Measurements from ENCODE around the gene ZBTB47.

Gene ZBTB47

DNA sequence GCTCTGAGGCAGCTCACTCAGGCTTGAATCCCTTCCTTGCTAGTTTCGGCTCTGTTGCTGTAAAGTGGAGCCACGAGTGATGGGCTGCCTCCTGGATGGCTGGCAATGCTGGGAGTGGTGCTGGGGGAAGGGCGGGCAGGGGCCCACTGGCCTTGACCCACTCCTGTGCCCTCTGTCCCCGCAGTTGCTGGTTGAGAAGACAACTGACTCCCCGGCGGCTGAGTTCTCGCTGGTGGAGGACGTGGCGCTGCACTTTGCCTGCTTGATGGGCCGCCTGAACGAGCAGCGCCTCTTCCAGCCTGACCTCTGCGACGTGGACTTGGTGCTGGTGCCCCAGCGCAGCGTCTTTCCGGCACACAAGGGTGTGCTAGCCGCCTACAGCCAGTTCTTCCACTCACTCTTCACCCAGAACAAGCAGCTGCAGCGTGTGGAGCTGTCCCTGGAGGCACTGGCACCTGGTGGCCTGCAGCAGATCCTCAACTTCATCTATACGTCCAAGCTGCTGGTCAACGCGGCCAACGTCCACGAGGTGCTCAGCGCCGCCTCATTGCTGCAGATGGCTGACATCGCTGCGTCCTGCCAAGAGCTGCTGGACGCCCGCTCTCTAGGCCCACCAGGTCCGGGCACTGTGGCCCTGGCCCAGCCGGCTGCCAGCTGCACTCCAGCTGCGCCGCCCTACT, 4.7 kb downstream of the ZBTB47 start:
- Histone ChIP-seq H3K18ac (ENCODE audit: low read length) (no peak overlapping the region), H3K27ac (ENCODE audit: low read depth, low read length) (no peak overlapping the region), H3K4me2 (ENCODE audit: low read length) (no peak overlapping the region), H2BK5ac (ENCODE audit: low read depth, low read length, poor library complexity) (no peak overlapping the region), H4K8ac (ENCODE audit: low read depth, low read length) (no peak overlapping the region), H3K79me2 (ENCODE audit: control insufficient read depth, insufficient read depth, low read length, poor library complexity) (peaks cover 10% of the 10 kb centered on the region), H3K9me3 (ENCODE audit: insufficient read depth, low read depth, low read length) (no peaks in the 10 kb centered on the region), H3K79me1 (ENCODE audit: low read length) (peaks cover 15% of the 10 kb centered on the region), H3K9ac (ENCODE audit: low read length) (no peak overlapping the region), H3K27me3 (ENCODE audit: insufficient read depth, low read length) (no peaks in the 10 kb centered on the region), H4K12ac (ENCODE audit: low read depth, low read length) (no peak overlapping the region), H3K36me3 (ENCODE audit: control insufficient read depth in 1 of 2, insufficient read depth in 2 of 2, low read length in 2 of 2) (peaks cover 10 to 20% of the 10 kb centered on the region in 2 experiments), H2BK120ac (ENCODE audit: insufficient read depth, low read length, poor library complexity) (no peak overlapping the region), H2AFZ (ENCODE audit: insufficient read depth, low read length, poor library complexity) (no peak overlapping the region), H4K91ac (ENCODE audit: low read depth, low read length) (no peak overlapping the region), H2AK5ac (ENCODE audit: low read length) (no peak overlapping the region), H3K14ac (ENCODE audit: low read length) (no peak overlapping the region), H2BK12ac (ENCODE audit: low read length) (no peak overlapping the region), H3K4ac (ENCODE audit: low read depth, low read length) (no peak overlapping the region), H3K4me1 (ENCODE audit: control insufficient read depth in 1 of 2, insufficient read depth in 2 of 2, low read length in 2 of 2) (peaks cover 6 to 9% of the 10 kb centered on the region in 2 experiments), H3K23ac (ENCODE audit: low read length) (no peak overlapping the region), H3K4me3 (ENCODE audit: low read depth, low read length) (no peak overlapping the region)
- no peak for DNase-seq
- no CpG with 5 or more reads among the region's 34 CpGs for WGBS (ENCODE audit: extremely low coverage, insufficient coverage, insufficient read length)

DNA sequence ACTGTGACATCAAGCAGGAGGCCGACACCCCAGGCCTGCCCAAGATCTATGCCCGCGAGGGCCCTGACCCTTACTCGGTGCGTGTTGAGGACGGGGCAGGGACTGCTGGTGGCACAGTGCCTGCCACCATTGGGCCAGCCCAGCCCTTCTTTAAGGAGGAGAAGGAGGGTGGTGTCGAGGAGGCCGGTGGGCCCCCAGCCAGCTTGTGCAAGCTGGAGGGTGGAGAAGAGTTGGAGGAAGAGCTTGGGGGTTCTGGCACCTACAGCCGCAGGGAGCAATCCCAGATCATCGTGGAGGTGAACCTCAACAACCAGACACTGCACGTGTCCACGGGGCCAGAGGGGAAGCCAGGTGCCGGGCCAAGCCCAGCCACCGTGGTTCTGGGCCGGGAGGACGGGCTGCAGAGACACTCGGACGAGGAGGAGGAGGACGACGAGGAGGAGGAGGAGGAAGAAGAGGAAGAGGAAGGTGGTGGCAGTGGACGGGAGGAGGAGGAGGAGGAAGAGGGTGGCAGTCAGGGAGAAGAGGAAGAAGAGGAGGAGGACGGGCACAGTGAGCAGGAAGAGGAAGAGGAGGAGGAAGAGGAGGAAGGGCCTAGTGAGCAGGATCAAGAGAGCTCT, 5.4 kb downstream of the ZBTB47 start:
- Histone ChIP-seq H3K9ac (ENCODE audit: low read length) (no peak overlapping the region), H2AK5ac (ENCODE audit: low read length) (no peak overlapping the region), H3K18ac (ENCODE audit: low read length) (no peak overlapping the region), H3K27me3 (ENCODE audit: insufficient read depth, low read length) (no peaks in the 10 kb centered on the region), H3K4me2 (ENCODE audit: low read length) (no peak overlapping the region), H3K23ac (ENCODE audit: low read length) (no peak overlapping the region), H2BK12ac (ENCODE audit: low read length) (no peak overlapping the region), H3K4me3 (ENCODE audit: low read depth, low read length) (no peak overlapping the region), H3K14ac (ENCODE audit: low read length) (no peak overlapping the region), H3K27ac (ENCODE audit: low read depth, low read length) (no peak overlapping the region), H4K8ac (ENCODE audit: low read depth, low read length) (no peak overlapping the region), H3K9me3 (ENCODE audit: insufficient read depth, low read depth, low read length) (no peaks in the 10 kb centered on the region), H3K36me3 (ENCODE audit: control insufficient read depth in 1 of 2, insufficient read depth in 2 of 2, low read length in 2 of 2) (peaks cover 10 to 23% of the 10 kb centered on the region in 2 experiments), H3K4me1 (ENCODE audit: control insufficient read depth in 1 of 2, insufficient read depth in 2 of 2, low read length in 2 of 2) (peaks cover 0 to 3% of the 10 kb centered on the region in 2 experiments), H2BK5ac (ENCODE audit: low read depth, low read length, poor library complexity) (no peak overlapping the region), H4K12ac (ENCODE audit: low read depth, low read length) (no peak overlapping the region), H2AFZ (ENCODE audit: insufficient read depth, low read length, poor library complexity) (no peak overlapping the region), H3K79me2 (ENCODE audit: control insufficient read depth, insufficient read depth, low read length, poor library complexity) (peaks cover 4% of the 10 kb centered on the region), H3K4ac (ENCODE audit: low read depth, low read length) (no peak overlapping the region), H3K79me1 (ENCODE audit: low read length) (peaks cover 9% of the 10 kb centered on the region), H4K91ac (ENCODE audit: low read depth, low read length) (no peak overlapping the region), H2BK120ac (ENCODE audit: insufficient read depth, low read length, poor library complexity) (no peak overlapping the region)
- DNase-seq: no peak
- WGBS (ENCODE audit: extremely low coverage, insufficient coverage, insufficient read length): 100% methylated on average over 2 of the region's 22 CpGs

DNA sequence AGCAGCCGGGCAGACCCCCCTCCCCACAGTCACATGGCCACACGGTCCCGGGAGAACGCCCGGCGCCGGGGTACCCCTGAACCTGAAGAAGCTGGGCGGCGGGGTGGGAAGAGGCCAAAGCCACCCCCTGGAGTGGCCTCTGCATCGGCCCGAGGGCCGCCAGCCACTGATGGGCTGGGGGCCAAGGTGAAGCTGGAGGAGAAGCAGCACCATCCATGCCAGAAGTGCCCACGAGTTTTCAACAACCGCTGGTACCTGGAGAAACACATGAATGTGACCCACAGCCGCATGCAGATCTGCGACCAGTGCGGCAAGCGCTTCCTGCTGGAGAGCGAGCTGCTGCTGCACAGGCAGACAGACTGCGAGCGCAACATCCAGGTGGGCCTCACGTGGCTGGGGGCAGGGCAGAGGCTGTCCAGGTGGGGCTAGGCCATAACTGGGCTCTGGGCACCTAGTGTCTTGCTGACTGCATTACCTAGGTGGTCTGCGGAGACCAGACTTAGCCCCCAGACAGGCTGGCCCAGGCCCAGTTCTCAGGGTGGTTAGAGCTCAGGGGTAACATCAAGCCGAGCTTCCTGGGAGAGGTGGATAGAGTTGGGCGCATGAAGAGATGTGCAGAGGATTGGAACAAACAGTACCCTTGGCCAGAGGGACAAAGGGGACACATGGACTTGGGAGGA, 6.1 kb downstream of the ZBTB47 start:
- H3K79me1 ChIP-seq (ENCODE audit: low read length): peaks cover 5% of the 10 kb centered on the region
- H2BK12ac ChIP-seq (ENCODE audit: low read length): no peak overlapping the region

GRCh38 chr3:42660131-42660715, 6.7 kb downstream of the ZBTB47 start:
- Histone ChIP-seq H3K79me1 (ENCODE audit: low read length) (no peaks in the 10 kb centered on the region), H3K9me3 (ENCODE audit: insufficient read depth, low read depth, low read length) (no peaks in the 10 kb centered on the region), H2BK12ac (ENCODE audit: low read length) (no peak overlapping the region), H4K91ac (ENCODE audit: low read depth, low read length) (no peak overlapping the region), H4K8ac (ENCODE audit: low read depth, low read length) (no peak overlapping the region), H3K36me3 (ENCODE audit: control insufficient read depth in 1 of 2, insufficient read depth in 2 of 2, low read length in 2 of 2) (peaks cover 10 to 23% of the 10 kb centered on the region in 2 experiments), H3K4me1 (ENCODE audit: control insufficient read depth in 1 of 2, insufficient read depth in 2 of 2, low read length in 2 of 2) (peaks cover 0 to 3% of the 10 kb centered on the region in 2 experiments), H3K27me3 (ENCODE audit: insufficient read depth, low read length) (no peaks in the 10 kb centered on the region), H3K4ac (ENCODE audit: low read depth, low read length) (no peak overlapping the region), H3K14ac (ENCODE audit: low read length) (no peak overlapping the region), H3K27ac (ENCODE audit: low read depth, low read length) (no peak overlapping the region), H3K18ac (ENCODE audit: low read length) (no peak overlapping the region), H3K4me3 (ENCODE audit: low read depth, low read length) (no peak overlapping the region), H3K79me2 (ENCODE audit: control insufficient read depth, insufficient read depth, low read length, poor library complexity) (no peaks in the 10 kb centered on the region), H3K4me2 (ENCODE audit: low read length) (no peak overlapping the region), H2BK5ac (ENCODE audit: low read depth, low read length, poor library complexity) (no peak overlapping the region), H3K23ac (ENCODE audit: low read length) (no peak overlapping the region), H3K9ac (ENCODE audit: low read length) (no peak overlapping the region), H4K12ac (ENCODE audit: low read depth, low read length) (no peak overlapping the region), H2BK120ac (ENCODE audit: insufficient read depth, low read length, poor library complexity) (no peak overlapping the region), H2AK5ac (ENCODE audit: low read length) (no peak overlapping the region), H2AFZ (ENCODE audit: insufficient read depth, low read length, poor library complexity) (no peak overlapping the region)
- no CpG with 5 or more reads among the region's 6 CpGs for WGBS (ENCODE audit: extremely low coverage, insufficient coverage, insufficient read length)
- no peak for DNase-seq

More for the DNA sequence above, 6.1 kb downstream of the ZBTB47 start:
- no peak for DNase-seq
- Histone ChIP-seq H3K36me3 (ENCODE audit: control insufficient read depth in 1 of 2, insufficient read depth in 2 of 2, low read length in 2 of 2) (peaks cover 10 to 23% of the 10 kb centered on the region in 2 experiments), H3K4ac (ENCODE audit: low read depth, low read length) (no peak overlapping the region), H2AFZ (ENCODE audit: insufficient read depth, low read length, poor library complexity) (no peak overlapping the region), H3K14ac (ENCODE audit: low read length) (no peak overlapping the region), H3K4me2 (ENCODE audit: low read length) (no peak overlapping the region), H4K8ac (ENCODE audit: low read depth, low read length) (no peak overlapping the region), H2AK5ac (ENCODE audit: low read length) (no peak overlapping the region), H3K9ac (ENCODE audit: low read length) (no peak overlapping the region), H2BK120ac (ENCODE audit: insufficient read depth, low read length, poor library complexity) (no peak overlapping the region), H2BK5ac (ENCODE audit: low read depth, low read length, poor library complexity) (no peak overlapping the region), H3K4me1 (ENCODE audit: control insufficient read depth in 1 of 2, insufficient read depth in 2 of 2, low read length in 2 of 2) (peaks cover 0 to 3% of the 10 kb centered on the region in 2 experiments), H3K18ac (ENCODE audit: low read length) (no peak overlapping the region), H3K79me2 (ENCODE audit: control insufficient read depth, insufficient read depth, low read length, poor library complexity) (peaks cover under 1% of the 10 kb centered on the region), H3K4me3 (ENCODE audit: low read depth, low read length) (no peak overlapping the region), H3K27me3 (ENCODE audit: insufficient read depth, low read length) (no peaks in the 10 kb centered on the region), H3K23ac (ENCODE audit: low read length) (no peak overlapping the region), H4K12ac (ENCODE audit: low read depth, low read length) (no peak overlapping the region), H3K9me3 (ENCODE audit: insufficient read depth, low read depth, low read length) (no peaks in the 10 kb centered on the region), H3K27ac (ENCODE audit: low read depth, low read length) (no peak overlapping the region), H4K91ac (ENCODE audit: low read depth, low read length) (no peak overlapping the region)
- WGBS (ENCODE audit: extremely low coverage, insufficient coverage, insufficient read length): no CpG with 5 or more reads among the region's 25 CpGs
